ENCODE results near the gene RIMBP2.

RIMBP2 gene

DNA sequence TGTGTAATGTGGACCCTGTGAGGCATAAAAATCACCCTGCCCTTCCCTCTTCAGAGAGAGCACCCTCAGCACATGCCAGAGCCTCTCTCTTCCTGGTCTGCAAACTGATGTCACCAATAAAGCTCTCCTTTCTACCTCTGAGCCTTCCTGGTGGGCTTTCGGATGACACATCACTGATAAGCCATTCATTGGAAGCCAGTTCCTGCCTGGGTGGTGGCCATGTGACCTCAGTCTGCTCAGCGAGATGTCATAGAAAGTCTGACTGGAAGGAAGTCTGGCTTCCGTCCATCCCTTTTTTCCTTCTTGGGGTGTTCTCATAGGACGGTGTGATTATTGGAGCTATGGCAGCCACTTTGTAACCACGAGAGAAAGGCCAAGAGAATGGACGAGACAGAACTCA is 282.7 kb downstream of the RIMBP2 start:
- CTCF ChIA-PET = no interaction called here
- DNase-seq (ENCODE audit: low read depth, low spot score) = no peak
- no peak overlapping the region for H3K4me3 ChIP-seq (ENCODE audit: low read depth, low read length)
- TF ChIP-seq, protein P1, sequence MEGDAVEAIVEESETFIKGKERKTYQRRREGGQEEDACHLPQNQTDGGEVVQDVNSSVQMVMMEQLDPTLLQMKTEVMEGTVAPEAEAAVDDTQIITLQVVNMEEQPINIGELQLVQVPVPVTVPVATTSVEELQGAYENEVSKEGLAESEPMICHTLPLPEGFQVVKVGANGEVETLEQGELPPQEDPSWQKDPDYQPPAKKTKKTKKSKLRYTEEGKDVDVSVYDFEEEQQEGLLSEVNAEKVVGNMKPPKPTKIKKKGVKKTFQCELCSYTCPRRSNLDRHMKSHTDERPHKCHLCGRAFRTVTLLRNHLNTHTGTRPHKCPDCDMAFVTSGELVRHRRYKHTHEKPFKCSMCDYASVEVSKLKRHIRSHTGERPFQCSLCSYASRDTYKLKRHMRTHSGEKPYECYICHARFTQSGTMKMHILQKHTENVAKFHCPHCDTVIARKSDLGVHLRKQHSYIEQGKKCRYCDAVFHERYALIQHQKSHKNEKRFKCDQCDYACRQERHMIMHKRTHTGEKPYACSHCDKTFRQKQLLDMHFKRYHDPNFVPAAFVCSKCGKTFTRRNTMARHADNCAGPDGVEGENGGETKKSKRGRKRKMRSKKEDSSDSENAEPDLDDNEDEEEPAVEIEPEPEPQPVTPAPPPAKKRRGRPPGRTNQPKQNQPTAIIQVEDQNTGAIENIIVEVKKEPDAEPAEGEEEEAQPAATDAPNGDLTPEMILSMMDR (IDR thresholded peaks at IDR 0.05; ENCODE audit: insufficient read depth, low read length, missing control alignments) = no peak
- POLR2A ChIA-PET = no interaction called here

DNA sequence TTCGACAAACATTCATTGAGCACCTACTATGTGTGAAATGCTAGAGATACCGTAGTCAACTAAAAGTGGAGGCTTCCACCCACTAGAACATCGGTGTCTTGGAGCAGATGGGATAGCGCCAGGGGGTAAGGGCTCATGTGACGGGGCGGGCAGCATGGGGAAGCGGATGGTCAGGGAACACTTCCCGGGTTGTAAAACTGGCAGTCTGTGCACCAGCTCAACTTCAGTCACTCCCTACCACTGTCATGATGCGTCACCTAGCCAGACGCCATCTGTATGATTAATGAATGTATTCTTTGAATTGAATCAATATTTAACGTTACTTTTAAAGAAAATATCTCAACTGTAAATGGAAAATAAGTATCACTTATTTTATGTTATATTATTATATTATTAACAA is 284.9 kb downstream of the RIMBP2 start:
- POLR2A ChIA-PET = no interaction called here
- TF ChIP-seq, protein P1 (IDR thresholded peaks at IDR 0.05; ENCODE audit: insufficient read depth, low read length, missing control alignments) = no peak
- no peak overlapping the region for H3K4me3 ChIP-seq (ENCODE audit: low read depth, low read length)
- CTCF ChIA-PET = no interaction called here
- DNase-seq (ENCODE audit: low read depth, low spot score) = no peak

DNA sequence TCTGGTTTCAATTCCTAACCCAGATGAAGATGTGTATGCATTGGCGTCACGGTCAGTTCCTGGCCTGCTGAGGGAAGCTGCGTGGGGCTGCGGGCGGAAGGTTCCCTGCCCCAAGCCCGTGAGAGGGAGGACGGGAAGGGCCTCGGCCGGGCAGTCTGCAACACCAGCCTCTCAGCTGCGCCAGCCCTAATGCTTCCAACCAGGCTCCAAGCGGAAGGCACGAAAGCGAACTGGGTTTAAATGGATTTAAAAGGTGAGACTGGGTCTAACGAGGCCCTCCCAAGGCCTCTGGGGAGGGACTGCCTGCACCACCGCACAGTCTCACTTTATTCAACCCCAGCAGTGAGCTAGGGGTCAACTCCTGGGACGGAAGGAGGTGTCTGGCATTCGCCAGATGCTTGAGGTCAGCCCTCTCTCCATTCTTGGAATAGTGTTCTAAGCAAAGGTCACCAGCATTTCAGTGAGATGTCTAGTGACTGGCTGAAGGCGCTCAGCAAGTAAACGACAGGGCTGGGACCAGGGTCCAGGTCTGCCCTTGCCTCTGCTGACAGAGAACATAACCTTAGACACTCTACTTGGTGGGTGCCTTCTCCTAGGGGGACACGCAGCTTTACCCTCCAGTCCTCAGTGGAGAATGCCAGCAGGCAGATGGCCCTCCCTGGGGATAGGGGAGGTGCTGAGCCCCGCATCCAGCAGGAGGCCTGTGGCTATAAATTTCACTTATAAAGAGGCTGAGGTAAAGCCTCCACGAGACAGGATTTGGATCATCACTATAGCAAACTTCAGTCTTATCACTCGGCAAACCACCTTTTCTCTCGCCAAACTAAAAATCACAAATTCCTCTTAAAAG is 286.2 kb downstream of the RIMBP2 start:
- no peak overlapping the region for H3K4me3 ChIP-seq (ENCODE audit: low read depth, low read length)
- CTCF ChIA-PET = no interaction called here
- DNase-seq (ENCODE audit: low read depth, low spot score) = no peak
- POLR2A ChIA-PET = no interaction called here
- TF ChIP-seq, protein P1 (IDR thresholded peaks at IDR 0.05; ENCODE audit: insufficient read depth, low read length, missing control alignments) = no peak

DNA sequence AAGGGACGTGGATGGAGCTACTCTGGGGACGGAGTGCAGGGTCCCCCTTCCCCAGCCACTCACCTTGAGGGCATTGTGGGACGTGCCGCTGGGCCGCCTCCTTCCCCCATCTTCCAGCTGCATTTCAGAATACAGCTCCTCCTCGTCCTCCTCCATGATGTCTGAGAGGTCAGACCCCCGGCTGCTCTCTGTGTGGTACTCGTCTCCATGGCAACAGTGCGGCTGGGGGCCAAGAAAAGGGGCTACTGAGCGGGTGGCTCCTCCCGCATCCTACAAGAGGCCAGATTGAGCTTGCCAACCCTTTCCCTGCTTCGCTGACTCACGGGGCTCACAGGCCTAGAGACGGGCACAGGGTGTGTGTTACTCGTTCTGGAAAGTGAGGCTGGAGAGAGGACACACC is 288.0 kb downstream of the RIMBP2 start:
- TF ChIP-seq, protein P1 (IDR thresholded peaks at IDR 0.05; ENCODE audit: insufficient read depth, low read length, missing control alignments) = no peak
- no peak overlapping the region for H3K4me3 ChIP-seq (ENCODE audit: low read depth, low read length)
- POLR2A ChIA-PET = no interaction called here
- CTCF ChIA-PET = no interaction called here
- DNase-seq (ENCODE audit: low read depth, low spot score) = no peak

DNA sequence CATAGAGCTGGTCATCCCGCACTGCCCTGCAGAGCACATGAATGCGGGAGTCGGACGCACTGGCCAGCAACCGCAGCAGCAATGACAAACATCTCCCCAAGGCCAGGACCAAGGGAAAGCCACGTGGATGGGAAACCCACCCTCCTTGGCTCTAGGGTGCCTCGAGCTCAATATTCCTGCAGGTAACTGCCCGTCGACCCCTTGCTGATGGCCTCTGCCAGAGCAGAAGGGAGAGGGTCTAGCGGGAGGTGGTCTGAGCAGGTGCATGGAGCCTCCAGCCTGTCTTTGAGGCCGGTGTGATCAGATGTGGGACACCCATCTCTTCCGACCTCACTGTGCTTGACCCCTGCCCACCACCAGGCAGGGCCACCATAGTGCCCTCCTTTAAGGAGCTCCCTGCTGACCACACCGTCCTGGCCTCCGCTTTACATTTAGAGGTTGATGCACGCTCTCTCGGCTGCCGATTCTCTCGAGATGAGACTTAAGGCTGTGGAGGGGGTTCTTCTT is 288.7 kb downstream of the RIMBP2 start:
- H3K4me3 ChIP-seq (ENCODE audit: low read depth, low read length) = no peak overlapping the region
- TF ChIP-seq, protein P1 (IDR thresholded peaks at IDR 0.05; ENCODE audit: insufficient read depth, low read length, missing control alignments) = no peak
- DNase-seq (ENCODE audit: low read depth, low spot score) = no peak
- CTCF ChIA-PET = no interaction called here
- POLR2A ChIA-PET = no interaction called here

DNA sequence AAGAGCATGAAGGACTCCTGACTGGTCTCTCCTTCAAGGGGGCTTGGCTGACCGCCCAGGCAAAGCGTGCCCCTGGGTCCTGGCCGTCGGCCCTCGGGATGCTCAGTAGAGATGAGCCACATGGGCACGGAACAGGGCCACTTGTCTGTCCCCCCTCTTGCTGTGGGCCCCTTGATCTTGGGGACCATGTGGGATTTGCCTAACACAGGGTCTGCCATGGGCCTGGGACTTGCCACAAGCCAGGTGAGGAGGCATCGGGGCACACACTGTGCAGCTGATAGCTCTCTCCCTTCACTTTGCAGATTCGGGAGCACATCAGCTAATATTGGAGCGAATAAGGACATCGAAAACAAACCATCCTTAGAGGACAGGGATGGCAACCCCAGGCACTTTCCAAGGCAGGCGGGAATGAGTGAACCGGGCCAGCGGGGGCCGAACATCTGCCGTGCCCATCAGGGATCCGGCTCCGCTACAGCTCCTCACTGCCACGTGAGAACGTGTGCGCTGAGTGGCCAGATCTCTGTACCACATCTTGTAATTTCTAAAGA is 290.3 kb downstream of the RIMBP2 start:
- CTCF ChIA-PET = no interaction called here
- DNase-seq (ENCODE audit: low read depth, low spot score) = no peak
- no peak overlapping the region for H3K4me3 ChIP-seq (ENCODE audit: low read depth, low read length)
- TF ChIP-seq, protein P1 (IDR thresholded peaks at IDR 0.05; ENCODE audit: insufficient read depth, low read length, missing control alignments) = no peak
- POLR2A ChIA-PET = no interaction called here

All from AG04449 (cell line).